HG03469 (cell line): Measurements from ENCODE around the gene C1orf232.

Source experiments
- ATAC-seq: cut with Tn5 transposase; IDR thresholded peaks from one replicate; pipeline ENCODE4 v1.9.1; 2021; ENCODE audit warnings: mild to moderate bottlenecking, moderate library complexity, moderate number of reproducible peaks; ENCODE audit not compliant: unreplicated experiment

C1orf232 gene

DNA sequence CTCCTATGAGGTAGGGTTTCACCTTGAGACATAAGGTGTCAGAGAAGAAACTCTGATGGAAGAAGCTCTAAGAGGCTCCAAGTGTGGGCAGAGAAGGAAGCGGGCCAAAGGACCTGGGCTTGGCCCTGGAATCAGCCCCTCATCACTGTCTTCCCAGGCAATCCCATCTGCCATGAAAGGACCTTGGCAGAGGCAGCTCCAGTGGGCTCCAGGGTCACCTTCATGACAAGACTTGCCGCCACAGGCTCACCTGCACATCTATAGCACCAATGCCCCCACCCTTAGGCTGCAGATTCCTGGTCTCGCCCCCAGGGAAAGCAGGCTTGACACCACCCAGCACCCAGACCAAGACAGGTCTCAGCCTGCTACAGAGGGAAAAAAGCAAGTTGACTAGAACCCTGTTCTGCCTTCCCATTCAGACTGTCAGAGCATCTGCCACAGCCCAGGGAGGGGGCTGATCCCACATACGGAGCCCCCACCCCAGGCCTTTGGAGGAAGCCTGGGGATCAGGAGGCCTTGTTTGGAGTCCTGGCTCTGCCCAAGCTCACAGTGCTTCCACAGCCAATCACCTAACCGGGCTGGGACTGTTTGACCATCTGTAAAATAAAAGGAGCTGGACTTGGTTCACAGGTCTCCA, 10.4 kb downstream of the C1orf232 start:
- no peak for ATAC-seq

DNA sequence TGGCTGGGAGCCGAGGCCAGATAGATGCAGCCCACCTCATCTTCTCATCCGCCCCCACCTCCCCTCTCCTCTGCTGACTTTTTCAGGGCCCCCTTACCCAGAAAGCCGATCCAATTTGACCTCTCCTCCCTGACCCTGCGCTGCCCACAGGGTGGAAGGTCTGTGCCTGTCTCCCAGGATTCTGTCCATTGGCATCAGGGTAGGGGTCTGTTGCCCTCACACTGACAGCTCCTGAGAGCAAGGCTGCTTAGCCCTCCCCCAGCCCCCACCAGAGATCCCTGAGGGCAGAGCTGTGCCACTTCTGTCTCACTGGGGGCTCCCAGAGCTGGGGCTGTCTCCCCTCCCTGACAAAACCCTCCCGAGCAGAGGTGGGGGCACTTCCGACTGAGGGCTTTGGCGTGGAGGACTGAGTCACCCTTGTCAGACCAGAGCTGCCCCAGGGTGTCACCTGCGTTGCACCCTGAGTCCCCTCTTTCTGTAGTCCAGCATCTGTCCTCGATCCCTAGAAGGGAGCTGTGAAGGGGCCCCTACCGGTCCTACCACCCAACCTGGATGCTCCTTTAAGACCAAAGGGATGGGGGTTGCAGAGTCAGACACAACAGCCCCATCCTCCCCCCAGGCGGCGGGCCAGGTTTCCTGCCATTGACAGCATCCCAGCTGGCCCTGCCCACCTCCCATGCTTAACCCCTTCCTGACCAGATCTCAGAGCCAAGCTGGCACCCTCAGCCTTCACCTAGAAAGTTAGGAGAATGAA, 12.3 kb downstream of the C1orf232 start:
- ATAC-seq = no peak

DNA sequence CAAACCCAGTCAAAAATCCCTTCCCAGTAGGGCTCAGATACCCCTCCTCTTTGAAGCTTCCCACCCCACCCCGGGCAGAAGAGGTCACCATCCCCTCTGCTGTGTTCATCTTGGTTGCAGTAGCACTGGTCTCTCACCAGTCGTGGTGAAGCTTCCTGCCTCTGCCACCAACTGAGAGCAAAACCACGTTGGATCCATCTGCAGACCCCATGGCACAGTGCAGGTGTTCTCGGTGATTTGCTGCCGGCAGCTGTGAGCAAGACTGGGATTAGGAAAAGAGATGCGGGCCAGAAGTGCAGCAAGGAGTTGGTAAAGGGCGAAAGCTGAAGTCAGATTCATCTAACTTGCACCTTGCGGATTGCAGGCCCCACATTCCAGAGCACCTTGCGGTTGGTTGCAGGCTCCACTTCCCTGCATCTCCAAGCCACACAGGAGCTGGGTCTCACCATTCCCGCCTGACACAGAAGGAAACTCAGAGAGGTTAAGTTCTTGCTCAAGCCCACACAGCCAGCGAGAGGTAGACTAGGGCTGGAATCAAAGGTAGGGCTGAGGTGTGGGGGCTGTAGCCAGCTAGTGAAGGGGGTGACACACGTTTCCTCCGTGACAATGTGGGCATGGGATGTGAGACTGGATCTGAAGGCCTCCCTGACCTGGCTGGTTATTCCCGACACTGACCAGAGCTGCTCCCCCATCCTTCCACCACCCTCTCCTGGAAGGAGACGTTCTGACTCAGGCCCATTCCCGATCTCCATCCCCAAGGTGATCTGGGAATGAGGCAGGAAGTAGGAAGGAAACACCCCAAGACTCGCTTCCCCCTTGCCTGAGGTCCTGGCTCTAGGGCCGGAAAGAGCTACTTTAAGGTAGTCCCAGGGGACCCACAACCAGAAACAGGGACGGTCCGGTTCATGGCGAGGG, 13.1 kb downstream of the C1orf232 start:
- no peak for ATAC-seq

DNA sequence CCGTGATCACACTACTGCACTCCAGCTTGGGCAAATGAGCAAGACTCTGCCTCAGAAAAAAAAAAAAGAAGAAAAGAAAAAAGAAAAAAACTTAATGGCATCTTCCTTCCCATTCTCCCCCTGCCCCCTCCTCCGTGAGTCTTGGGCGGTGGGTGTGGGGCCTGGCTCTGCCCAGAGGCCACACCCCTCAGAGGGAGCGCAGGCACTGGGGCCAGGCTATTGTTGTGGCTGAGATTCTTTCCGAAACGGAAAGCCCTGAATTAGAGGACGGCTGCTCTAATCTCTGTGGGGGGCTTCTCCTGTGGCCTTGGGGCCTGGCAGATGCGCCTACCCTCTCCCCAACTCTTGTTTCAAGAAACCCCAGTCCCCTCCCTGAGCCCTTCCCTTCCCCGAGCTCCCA, 14.0 kb downstream of the C1orf232 start:
- no peak for ATAC-seq

- no peak for ATAC-seq
These were observed 14.7 kb downstream of the C1orf232 start for GRCh38 chr1:26153966-26154532.

DNA sequence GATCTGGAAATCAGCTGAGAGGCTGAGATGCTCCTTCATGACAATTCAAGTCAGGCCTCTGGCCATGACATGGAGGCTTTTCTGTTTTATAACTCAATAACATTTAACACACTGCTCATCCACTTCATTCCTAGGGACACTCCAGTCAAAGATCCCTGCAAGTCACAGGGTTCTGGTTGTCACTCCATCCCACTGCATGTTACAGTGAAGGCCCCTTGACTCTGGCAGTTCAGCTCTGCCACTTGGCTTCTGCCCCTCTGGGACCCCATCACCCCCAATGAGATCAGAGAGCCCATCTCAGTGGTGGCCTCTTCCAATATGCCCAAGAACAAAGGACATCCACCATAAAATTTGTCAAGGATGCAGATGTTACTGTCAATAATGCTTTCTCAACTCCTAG, 19.9 kb downstream of the C1orf232 start:
- no peak for ATAC-seq

DNA sequence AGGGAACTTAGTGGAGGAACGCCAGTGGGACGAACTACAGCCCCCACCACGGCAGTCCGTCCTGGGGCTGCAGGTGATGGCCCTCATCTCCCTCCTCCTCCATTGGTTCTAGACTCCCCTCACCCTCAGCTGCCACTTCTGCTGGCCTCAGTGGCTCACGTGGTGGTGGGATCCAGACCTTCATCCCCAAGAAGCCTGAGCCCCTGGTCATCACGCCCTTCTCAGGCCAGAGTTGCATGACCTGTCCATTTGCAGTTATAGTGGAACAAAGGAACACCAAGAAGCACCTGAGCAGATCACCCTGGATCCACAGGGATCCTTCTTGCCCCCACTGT, 22.8 kb downstream of the C1orf232 start:
- ATAC-seq = no peak

DNA sequence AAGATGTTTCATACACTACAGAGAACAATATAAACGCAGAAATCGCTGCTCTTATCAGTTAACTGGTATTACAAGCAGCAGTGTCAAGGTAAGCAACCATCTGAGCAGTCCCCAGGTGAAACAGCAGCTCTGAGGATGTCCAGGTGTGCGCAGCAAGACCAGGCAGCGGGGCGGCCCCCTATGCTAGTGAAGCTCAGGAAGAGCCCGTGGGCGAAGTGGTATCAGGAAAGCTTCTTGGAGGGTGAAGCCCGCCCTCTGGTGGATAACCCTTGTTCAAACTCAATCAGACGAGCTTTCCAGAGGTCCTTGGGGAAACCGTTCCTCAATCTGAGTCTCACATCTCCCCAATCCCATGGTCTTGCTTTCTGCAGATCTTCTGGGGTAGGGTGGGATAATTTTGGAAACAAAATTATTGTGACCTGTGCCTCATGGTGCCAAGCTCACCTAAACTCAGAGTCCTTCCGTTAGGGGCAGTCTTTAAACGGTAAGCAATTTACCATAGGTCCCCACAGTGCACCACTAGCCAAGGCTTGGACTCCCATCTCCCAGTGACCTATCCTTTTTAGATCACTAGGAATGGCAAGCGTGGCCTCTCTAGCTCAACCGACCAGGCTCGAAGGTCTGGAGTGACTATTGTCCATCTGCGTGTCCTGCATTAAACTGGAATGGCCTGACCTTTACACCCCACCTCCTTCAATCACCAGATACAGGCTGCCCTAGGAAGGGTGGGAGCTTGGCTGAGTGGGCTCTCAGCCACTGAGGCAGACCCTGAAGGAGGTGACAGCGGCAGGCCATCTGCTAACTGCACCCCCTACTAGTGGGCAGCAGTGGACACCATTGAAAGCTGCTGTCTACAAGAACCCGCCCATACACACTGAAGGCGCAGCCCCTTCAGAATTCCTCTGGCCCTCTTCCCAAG, 23.5 kb downstream of the C1orf232 start:
- no peak for ATAC-seq

DNA sequence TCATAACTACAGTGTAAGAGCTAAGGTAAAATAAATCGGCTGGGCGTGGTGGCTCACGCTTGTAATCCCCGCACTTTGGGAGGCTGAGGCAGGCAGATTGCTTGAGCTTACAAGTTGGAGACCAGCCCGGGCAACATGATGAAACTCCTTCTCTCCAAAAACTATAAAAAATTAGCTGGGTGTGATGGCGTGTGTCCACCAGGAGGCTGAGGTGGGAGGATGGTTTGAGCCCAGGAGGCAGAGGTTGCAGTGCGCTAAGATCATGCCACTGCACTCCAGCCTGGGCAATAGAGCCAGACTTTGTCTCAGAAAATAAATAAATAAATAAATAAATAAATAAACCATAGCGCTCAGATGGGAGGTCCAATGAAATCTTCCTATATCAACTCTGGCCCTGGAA, 26.6 kb downstream of the C1orf232 start:
- ATAC-seq = no peak

GRCh38 chr1:26138974-26139558, 29.7 kb downstream of the C1orf232 start:
- no peak for ATAC-seq

DNA sequence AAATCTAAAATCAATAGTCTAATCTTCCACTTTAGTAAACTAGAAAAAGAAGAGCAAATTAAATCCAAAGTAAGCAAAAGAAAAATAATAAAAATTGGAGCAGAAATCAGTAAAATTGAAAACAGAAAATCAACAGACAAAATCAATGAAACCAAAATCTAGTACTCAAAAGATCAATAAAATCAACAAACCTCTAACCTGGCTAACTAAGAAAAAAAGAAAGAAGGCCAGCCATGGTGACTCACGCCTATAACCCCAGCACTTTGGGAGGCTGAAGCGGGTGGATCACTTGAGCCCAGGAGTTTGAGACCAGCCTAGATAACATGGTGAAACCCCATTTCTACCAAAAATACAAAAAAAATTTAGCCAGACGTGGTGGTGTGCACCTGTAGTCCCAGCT, 34.3 kb downstream of the C1orf232 start:
- no peak for ATAC-seq

- no peak for ATAC-seq
These were observed 36.0 kb downstream of the C1orf232 start for GRCh38 chr1:26132834-26133167.

DNA sequence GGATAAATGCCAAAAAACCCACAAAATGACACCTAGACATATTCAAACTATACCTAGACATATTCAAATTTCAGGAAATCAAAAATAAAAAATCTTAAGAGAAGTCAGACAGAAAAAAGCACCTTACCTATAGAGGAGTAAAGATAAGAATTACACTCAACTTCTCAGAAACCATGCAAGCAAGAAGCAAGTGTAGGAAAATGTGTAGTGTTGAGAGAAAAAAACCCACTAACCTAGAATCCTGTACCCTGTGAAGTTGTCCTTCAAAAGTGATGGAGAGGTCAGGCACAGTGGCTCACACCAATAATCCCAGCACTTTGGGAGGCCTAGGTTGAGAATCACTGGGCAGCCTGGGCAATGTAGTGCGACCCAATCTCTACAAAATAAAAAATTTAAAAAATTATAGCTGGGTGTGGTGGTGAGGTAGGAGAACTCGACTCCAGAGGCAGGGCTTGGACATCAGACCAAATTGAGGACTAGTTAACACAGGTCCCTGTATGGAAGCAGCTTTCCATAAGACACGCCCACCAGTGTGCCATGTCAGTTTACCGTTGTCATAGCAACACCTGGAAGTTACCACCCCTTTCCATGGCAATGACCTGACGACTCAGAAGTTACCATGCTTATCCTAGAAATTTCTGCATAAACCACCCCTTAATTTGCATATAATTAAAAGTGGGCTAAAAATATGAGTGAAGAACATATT, 36.5 kb downstream of the C1orf232 start:
- no peak for ATAC-seq

GRCh38 chr1:26130695-26131094, 38.1 kb downstream of the C1orf232 start:
- no peak for ATAC-seq

DNA sequence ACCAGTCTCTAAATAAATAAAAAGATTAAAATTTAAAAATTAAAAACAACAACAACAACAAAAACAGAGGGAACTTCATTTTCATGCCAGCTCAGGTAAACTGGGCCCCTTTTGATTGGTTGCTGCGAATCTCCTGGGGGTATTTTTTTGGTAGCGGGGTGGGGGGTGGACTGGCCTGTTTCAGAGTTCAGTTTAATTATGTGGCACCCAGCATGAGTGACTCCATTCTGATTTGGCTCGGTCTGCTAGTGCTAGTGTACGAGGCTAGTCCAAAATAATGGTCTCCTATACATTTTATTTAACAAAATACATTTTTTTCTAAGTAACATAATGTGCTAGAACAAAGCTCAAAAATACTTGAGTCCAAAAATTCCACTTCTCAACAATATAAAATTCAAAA, 39.0 kb downstream of the C1orf232 start:
- no peak for ATAC-seq

- no peak for ATAC-seq
These were observed 41.3 kb downstream of the C1orf232 start for GRCh38 chr1:26127235-26128163.

DNA sequence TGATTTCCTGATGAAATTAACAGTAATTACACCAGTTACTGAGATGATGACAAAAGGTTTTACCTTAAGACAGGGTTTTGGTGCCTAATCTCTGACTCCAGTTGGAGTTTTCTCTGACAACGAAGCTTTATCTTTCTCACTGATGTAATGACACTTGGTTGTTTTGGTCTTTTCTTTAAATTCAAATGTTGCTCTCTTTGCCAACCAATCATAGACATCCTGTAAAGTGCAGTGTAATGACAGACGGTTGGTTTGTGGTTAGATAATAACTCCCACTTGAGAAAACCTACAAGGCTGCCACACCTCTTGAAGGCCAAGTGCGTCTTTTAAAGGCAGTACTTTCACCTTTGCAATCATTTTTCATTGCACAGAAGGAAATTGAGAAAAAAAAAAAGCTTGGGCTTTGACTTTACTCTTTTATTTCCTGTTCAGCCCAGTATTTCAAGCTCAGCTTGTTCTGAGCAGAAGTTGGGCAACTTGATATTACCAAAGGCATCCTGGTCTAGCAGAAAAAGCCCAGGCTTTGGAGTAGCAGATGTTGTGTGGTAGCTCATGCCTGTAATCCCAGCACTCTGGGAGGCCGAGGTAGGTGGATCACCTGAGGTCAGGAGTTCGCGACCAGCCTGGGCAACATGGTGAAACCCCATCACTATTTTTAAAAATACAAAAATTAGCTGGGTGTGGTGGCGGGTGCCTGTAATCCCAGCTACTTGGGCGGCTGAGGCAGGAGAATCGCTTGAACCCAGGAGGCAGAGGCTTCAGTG, 42.3 kb downstream of the C1orf232 start:
- no peak for ATAC-seq

DNA sequence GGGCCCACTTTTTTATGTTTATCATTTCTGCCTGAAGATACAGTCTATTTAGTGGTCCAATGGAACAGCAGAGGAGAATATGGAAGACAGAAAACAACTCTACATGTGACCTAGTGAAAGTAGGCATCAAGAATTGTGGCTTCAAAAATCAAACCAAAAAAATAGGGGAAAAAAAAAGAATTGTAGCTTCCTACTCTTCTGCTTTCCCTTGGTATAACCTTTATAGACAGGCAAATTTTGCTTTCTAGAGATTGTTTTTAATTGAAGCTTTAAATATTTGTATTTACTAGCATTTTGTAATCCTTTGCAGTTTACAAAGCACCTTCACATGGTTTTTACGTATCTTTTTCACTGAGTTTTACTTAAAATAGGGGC, 42.8 kb downstream of the C1orf232 start:
- no peak for ATAC-seq
